ENCODE data around the gene GAGE13. TPM values are rescaled to one million over a fixed set of nuclear protein-coding genes. Genes with fewer than 3 reads are reported as not detected.

The GAGE13 gene
- total RNA-seq, 4 donors from 2014 or later, result not detected

- TF ChIP-seq CTCF (IDR thresholded peaks at IDR 0.05; ENCODE audit: low read depth), result no peak
Measured at GRCh38 chrX:49291615-49292337, 39.6 kb upstream of the GAGE13 start.

GRCh38 chrX:49292400-49293362 lies 38.7 kb upstream of the GAGE13 start:
- no peak for TF ChIP-seq CTCF (IDR thresholded peaks at IDR 0.05; ENCODE audit: low read depth)

GRCh38 chrX:49300703-49301102 lies 30.7 kb upstream of the GAGE13 start:
- no peak for TF ChIP-seq CTCF (IDR thresholded peaks at IDR 0.05; ENCODE audit: low read depth)

- TF ChIP-seq CTCF (IDR thresholded peaks at IDR 0.05; ENCODE audit: low read depth), result no peak
Measured at GRCh38 chrX:49303346-49303745, 28.0 kb upstream of the GAGE13 start, which contains the start of gene GAGE10. TSS of gene GAGE10 (plus strand) at chrX:49303646. CDS start at chrX:49304860, 1,214 bp downstream.

- TF ChIP-seq CTCF (IDR thresholded peaks at IDR 0.05; ENCODE audit: low read depth), result no peak
Measured at GRCh38 chrX:49308604-49309269, 22.6 kb upstream of the GAGE13 start.

GRCh38 chrX:49309401-49309981 lies 21.9 kb upstream of the GAGE13 start:
- TF ChIP-seq CTCF (IDR thresholded peaks at IDR 0.05; ENCODE audit: low read depth), result no peak

Measured in subcutaneous adipose tissue (tissue), 4 donors.